Stomach (tissue), 4 donors: Measurements from ENCODE around the gene C17orf50.

Experiments used
- POLR2A ChIP-seq, 4 donors: fragments of 450-650 bp; IDR thresholded peaks; one replicate each; pipeline ENCODE4 v1.6.1; 2016; ENCODE audit warnings: antibody characterized with exemption in 4 of 4, control low read depth in 2 of 4, mild to moderate bottlenecking in 1 of 4, moderate library complexity in 1 of 4
- TF ChIP-seq, protein P1 (sequence below), 7 experiments: fragments of 450-650 bp in 4 of 7; fragments of 200-600 bp in 3 of 7; sonication (generic) in 3 of 7; IDR thresholded peaks; one replicate each; pipeline ENCODE4 v1.5.1; 2016 to 2019; ENCODE audit warnings: antibody characterized with exemption in 7 of 7, control low read depth in 2 of 7, mild to moderate bottlenecking in 1 of 7

DNA sequence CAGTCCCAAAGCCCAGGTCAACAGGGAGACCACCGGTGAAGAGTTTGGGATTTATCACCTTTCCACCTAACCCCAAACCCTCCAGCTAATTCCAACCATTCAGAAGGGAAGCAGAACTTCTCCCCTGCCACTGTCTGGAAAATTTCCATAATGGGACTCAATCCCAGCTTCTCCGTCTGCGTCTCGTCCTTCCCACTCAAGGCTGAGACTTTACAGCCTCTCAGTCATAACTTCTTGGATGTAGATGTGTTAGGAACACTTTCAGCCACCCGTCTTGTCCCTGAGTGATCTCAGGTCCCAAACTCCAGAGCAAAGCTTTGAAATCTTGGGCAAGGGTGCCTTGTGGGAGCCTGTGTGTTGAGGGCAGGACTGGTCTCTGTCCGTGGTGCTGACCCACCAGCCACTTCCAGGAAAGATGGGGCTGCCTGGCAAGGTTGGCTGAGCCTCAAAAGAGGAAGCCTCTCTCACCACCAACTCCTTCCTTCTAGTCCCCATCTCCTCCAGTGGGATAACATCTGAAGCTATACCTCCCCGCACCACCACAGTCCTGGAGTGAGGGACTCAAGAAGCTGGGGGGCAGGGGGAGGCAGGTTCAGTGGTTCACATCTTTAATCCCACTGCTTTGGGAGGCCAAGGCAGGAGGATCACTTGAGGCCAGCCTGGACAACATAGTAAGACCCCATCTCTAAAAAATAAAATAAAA, 16.9 kb upstream of the C17orf50 start:
- TF ChIP-seq, protein P1, sequence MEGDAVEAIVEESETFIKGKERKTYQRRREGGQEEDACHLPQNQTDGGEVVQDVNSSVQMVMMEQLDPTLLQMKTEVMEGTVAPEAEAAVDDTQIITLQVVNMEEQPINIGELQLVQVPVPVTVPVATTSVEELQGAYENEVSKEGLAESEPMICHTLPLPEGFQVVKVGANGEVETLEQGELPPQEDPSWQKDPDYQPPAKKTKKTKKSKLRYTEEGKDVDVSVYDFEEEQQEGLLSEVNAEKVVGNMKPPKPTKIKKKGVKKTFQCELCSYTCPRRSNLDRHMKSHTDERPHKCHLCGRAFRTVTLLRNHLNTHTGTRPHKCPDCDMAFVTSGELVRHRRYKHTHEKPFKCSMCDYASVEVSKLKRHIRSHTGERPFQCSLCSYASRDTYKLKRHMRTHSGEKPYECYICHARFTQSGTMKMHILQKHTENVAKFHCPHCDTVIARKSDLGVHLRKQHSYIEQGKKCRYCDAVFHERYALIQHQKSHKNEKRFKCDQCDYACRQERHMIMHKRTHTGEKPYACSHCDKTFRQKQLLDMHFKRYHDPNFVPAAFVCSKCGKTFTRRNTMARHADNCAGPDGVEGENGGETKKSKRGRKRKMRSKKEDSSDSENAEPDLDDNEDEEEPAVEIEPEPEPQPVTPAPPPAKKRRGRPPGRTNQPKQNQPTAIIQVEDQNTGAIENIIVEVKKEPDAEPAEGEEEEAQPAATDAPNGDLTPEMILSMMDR (IDR thresholded peaks at IDR 0.05): no peak
- no peak for TF ChIP-seq POLR2A (IDR thresholded peaks at IDR 0.05)
